ENCODE measurements around the gene NTM. TPM values are rescaled to one million over a fixed set of nuclear protein-coding genes. Genes with fewer than 3 reads are reported as not detected.

Gene NTM
- total RNA-seq, 1 experiment from 2014 or later: 9.9 TPM

DNA sequence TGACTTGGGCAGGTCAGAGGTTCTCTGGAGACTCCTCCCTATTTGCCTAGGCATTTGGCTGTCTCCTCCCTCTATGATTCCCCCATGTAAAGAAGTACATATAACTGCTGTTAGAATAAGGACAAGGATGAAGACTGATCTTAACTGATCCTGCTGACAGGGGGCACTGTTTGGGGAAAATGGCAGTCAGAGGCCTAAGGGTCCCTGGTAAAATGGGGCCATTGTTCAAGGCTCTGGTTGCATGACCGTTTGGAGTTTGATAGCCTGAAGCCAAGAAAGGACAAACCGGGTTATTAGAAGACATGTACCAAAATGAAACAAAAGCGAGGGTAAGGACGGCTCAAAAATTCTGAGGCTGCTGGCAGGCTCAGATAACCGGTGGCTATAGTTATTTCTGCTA is 712.2 kb downstream of the NTM start:
- H3K4me3 Mint-ChIP-seq: no peak overlapping the region
- Histone ChIP-seq H3T11ph (ENCODE audit: low read length) (no peak overlapping the region), H3K79me1 (ENCODE audit: insufficient read depth, low read depth, low read length, poor library complexity, severe bottlenecking) (no peaks in the 10 kb centered on the region), H3K27ac (ENCODE audit: insufficient read length, low read depth, low read length) (no peak overlapping the region), H4K91ac (ENCODE audit: insufficient read length, low read depth, low read length) (no peak overlapping the region), H3K23me2 (ENCODE audit: insufficient read length, low read depth, low read length, poor library complexity, severe bottlenecking) (no peaks in the 10 kb centered on the region), H3K9ac (ENCODE audit: extremely low read depth, insufficient read length, low read length) (no peak overlapping the region), H2BK120ac (ENCODE audit: low read depth, low read length, poor library complexity, severe bottlenecking) (no peak overlapping the region), H2BK15ac (ENCODE audit: low read depth, low read length) (no peak overlapping the region), H3K14ac (ENCODE audit: insufficient read depth, low read length) (no peak overlapping the region), H3K79me2 (ENCODE audit: insufficient read depth, low read length) (no peaks in the 10 kb centered on the region; the same call in 1 of the 2 replicates), H3K23ac (ENCODE audit: insufficient read length, low read depth, low read length) (no peak overlapping the region), H2BK20ac (ENCODE audit: low read depth, low read length, poor library complexity, severe bottlenecking) (no peak overlapping the region), H3K18ac (ENCODE audit: insufficient read length, low read depth, low read length) (no peak overlapping the region), H3K4me2 (ENCODE audit: insufficient read depth, insufficient read length, low read length) (no peak overlapping the region), H3K27me3 (ENCODE audit: insufficient read depth, low read length) (no peaks in the 10 kb centered on the region), H2AK5ac (ENCODE audit: insufficient read length, low read length) (no peak overlapping the region), H2AFZ (ENCODE audit: low read length) (no peak overlapping the region), H4K5ac (ENCODE audit: insufficient read length, low read depth, low read length) (no peak overlapping the region), H4K8ac (replicated peaks; ENCODE audit: insufficient read length, low read depth, low read length) (no peak overlapping the region), H3K4ac (ENCODE audit: low read depth, low read length) (no peak overlapping the region), H3K56ac (ENCODE audit: insufficient read length, low read depth, low read length) (no peak overlapping the region), H3K4me1 (ENCODE audit: insufficient read depth, low read length) (no peaks in the 10 kb centered on the region), H3K9me3 (ENCODE audit: control insufficient read depth, low read depth, low read length) (peaks cover 31% of the 10 kb centered on the region), H4K20me1 (ENCODE audit: control insufficient read depth, insufficient read depth, insufficient read length) (no peaks in the 10 kb centered on the region), H2BK12ac (ENCODE audit: insufficient read length, low read depth, low read length) (no peak overlapping the region), H2BK5ac (ENCODE audit: insufficient read length, low read length) (no peak overlapping the region)
- TF ChIP-seq, protein P1, sequence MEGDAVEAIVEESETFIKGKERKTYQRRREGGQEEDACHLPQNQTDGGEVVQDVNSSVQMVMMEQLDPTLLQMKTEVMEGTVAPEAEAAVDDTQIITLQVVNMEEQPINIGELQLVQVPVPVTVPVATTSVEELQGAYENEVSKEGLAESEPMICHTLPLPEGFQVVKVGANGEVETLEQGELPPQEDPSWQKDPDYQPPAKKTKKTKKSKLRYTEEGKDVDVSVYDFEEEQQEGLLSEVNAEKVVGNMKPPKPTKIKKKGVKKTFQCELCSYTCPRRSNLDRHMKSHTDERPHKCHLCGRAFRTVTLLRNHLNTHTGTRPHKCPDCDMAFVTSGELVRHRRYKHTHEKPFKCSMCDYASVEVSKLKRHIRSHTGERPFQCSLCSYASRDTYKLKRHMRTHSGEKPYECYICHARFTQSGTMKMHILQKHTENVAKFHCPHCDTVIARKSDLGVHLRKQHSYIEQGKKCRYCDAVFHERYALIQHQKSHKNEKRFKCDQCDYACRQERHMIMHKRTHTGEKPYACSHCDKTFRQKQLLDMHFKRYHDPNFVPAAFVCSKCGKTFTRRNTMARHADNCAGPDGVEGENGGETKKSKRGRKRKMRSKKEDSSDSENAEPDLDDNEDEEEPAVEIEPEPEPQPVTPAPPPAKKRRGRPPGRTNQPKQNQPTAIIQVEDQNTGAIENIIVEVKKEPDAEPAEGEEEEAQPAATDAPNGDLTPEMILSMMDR (conservative IDR thresholded peaks at IDR 0.05): 0 out of 3 replicates have a peak, but pooled peaks have one; percentile 20
- peaks cover 18 to 33% (median 29%) of the 10 kb centered on the region in 3 experiments for H3K36me3 Mint-ChIP-seq (ENCODE audit: insufficient read depth in 1 of 3, low read depth in 3 of 3)
- no CpG with 5 or more reads among the region's 5 CpGs for WGBS (ENCODE audit: extremely low coverage, insufficient read length, low lambda C conversion rate)
- no peaks in the 10 kb centered on the region for H3K4me1 Mint-ChIP-seq
- H3K27ac Mint-ChIP-seq: no peak overlapping the region
- peaks cover 21 to 40% of the 10 kb centered on the region in 2 experiments for H3K9me3 Mint-ChIP-seq
- no peak for DNase-seq
- H3K27me3 Mint-ChIP-seq (ENCODE audit: low read depth): no peaks in the 10 kb centered on the region; the same call in 1 of the 2 replicates
